Measurements from ENCODE around the gene MACO1.

GRCh38 chr1:25476186-25477097 lies 45.7 kb downstream of the MACO1 start:
- no peak for TF ChIP-seq CTCF (IDR thresholded peaks at IDR 0.05; ENCODE audit: low read length)
- TF ChIP-seq EZH2phosphoT487 (IDR thresholded peaks at IDR 0.05; ENCODE audit: low read length), result no peak
- TF ChIP-seq EZH2 (optimal IDR thresholded peaks at IDR 0.05; ENCODE audit: low read depth, low read length), result no peak

Data from MM.1S (cell line).